GM19455 (cell line): Measurements from ENCODE around the gene DZIP1.

Source experiments
- ATAC-seq: cut with Tn5 transposase; IDR thresholded peaks from one replicate; pipeline ENCODE4 v1.9.1; 2021; ENCODE audit not compliant: unreplicated experiment

The DZIP1 gene

GRCh38 chr13:95643936-95644598 is 439 bp downstream of the DZIP1 start:
- ATAC-seq = peak; percentile 42

- ATAC-seq = no peak
Measured at GRCh38 chr13:95643571-95643935, 953 bp downstream of the DZIP1 start.

- no peak for ATAC-seq
Measured at GRCh38 chr13:95642999-95643398, 1.5 kb downstream of the DZIP1 start.

GRCh38 chr13:95642028-95642621 is 2.4 kb downstream of the DZIP1 start:
- ATAC-seq = no peak

- no peak for ATAC-seq
Measured at GRCh38 chr13:95641291-95642027, 3.0 kb downstream of the DZIP1 start.

GRCh38 chr13:95636853-95637252 is 7.7 kb downstream of the DZIP1 start:
- no peak for ATAC-seq

GRCh38 chr13:95630593-95630992 is 13.9 kb downstream of the DZIP1 start:
- no peak for ATAC-seq

- ATAC-seq = no peak
Measured at GRCh38 chr13:95629071-95629470, 15.4 kb downstream of the DZIP1 start.

GRCh38 chr13:95628488-95628887 is 16.0 kb downstream of the DZIP1 start:
- ATAC-seq = no peak

- no peak for ATAC-seq
Measured at GRCh38 chr13:95627590-95627989, 16.9 kb downstream of the DZIP1 start.

- ATAC-seq = no peak
Measured at GRCh38 chr13:95626768-95627167, 17.7 kb downstream of the DZIP1 start.

- no peak for ATAC-seq
Measured at GRCh38 chr13:95624020-95624419, 20.5 kb downstream of the DZIP1 start.

GRCh38 chr13:95623141-95623540 is 21.4 kb downstream of the DZIP1 start:
- ATAC-seq = no peak

- no peak for ATAC-seq
Measured at GRCh38 chr13:95620825-95621498, 23.5 kb downstream of the DZIP1 start.

GRCh38 chr13:95620030-95620824 is 24.3 kb downstream of the DZIP1 start:
- ATAC-seq = no peak

- no peak for ATAC-seq
Measured at GRCh38 chr13:95615539-95615938, 29.0 kb downstream of the DZIP1 start.

GRCh38 chr13:95614641-95615245 is 29.8 kb downstream of the DZIP1 start:
- ATAC-seq = no peak

GRCh38 chr13:95608640-95609323 is 35.7 kb downstream of the DZIP1 start:
- ATAC-seq = no peak

- no peak for ATAC-seq
Measured at GRCh38 chr13:95607366-95607765, 37.1 kb downstream of the DZIP1 start.
